Stomach (tissue), 9 donors: ENCODE results near the gene EDEM1. TPM values are rescaled to one million over a fixed set of nuclear protein-coding genes. Genes with fewer than 3 reads are reported as not detected.

Source experiments
- DNase-seq, 2 donors: peaks; one replicate each; pipeline versions ENCODE4 v3.0.0 to v3.0.0-alpha.2; 2013 to 2019
- H3K27ac ChIP-seq, 5 donors: fragments of 200-600 bp in 4 of 5; sonication (generic) in 4 of 5; one replicate each; pipeline ENCODE4 v1.5.1; 2013 to 2019; ENCODE audit warnings: mild to moderate bottlenecking in 1 of 5, moderate library complexity in 1 of 5
- H3K27me3 ChIP-seq, 3 donors: fragments of 200-600 bp; sonication (generic); one replicate each; pipeline ENCODE4 v1.5.1; 2017 to 2019; ENCODE audit warnings: mixed run types in 1 of 3
- H3K36me3 ChIP-seq, 4 donors: fragments of 200-600 bp; sonication (generic); 1 replicate in 3 of 4; 2 replicates in 1 of 4; pipeline ENCODE4 v1.5.1; 2016 to 2019
- H3K4me1 ChIP-seq, 4 donors: fragments of 200-600 bp; sonication (generic); one replicate each; pipeline ENCODE4 v1.5.1; 2016 to 2019
- H3K4me3 ChIP-seq, 4 donors: fragments of 200-600 bp; sonication (generic) in 3 of 4; one replicate each; pipeline ENCODE4 v1.5.1; 2016 to 2019; ENCODE audit warnings: mild to moderate bottlenecking in 1 of 4
- H3K9me3 ChIP-seq, 4 donors: fragments of 200-600 bp; sonication (generic); one replicate each; pipeline ENCODE4 v1.5.1; 2016 to 2019
- CTCF ChIP-seq, 7 experiments: fragments of 450-650 bp in 4 of 7; fragments of 200-600 bp in 3 of 7; sonication (generic) in 3 of 7; IDR thresholded peaks; one replicate each; pipeline ENCODE4 v1.5.1; 2016 to 2019; ENCODE audit warnings: antibody characterized with exemption in 7 of 7, control low read depth in 2 of 7, mild to moderate bottlenecking in 1 of 7
- EP300 ChIP-seq: sonication (generic); formaldehyde crosslinking; IDR thresholded peaks from one replicate; pipeline ENCODE4 v1.6.1; 2017; ENCODE audit warnings: antibody characterized with exemption
- POLR2A ChIP-seq, 4 donors: fragments of 450-650 bp; IDR thresholded peaks; one replicate each; pipeline ENCODE4 v1.6.1; 2016; ENCODE audit warnings: antibody characterized with exemption in 4 of 4, control low read depth in 2 of 4, mild to moderate bottlenecking in 1 of 4, moderate library complexity in 1 of 4
- POLR2AphosphoS5 ChIP-seq, 3 donors: sonication (generic); formaldehyde crosslinking; IDR thresholded peaks; one replicate each; pipeline ENCODE4 v1.6.1; 2016; ENCODE audit warnings: antibody characterized with exemption in 3 of 3
- WGBS, 5 donors: extraction: QIAGEN DNeasy Blood & Tissue Kit in 3 of 5; methylation state at CpG; one replicate each; pipeline versions ENCODE4 v1.1.5 to v1.1.7; 2013 to 2018; 5-methylcytosine and 5-hydroxymethylcytosine counted together
- intact Hi-C: fragments of 100-400 bp; cut with DNase I; formaldehyde crosslinking; loops from one replicate; pipeline ENCODE4 v1.15.1; 2023; ENCODE audit warnings: low total_unique reads
- polyA plus RNA-seq, 3 donors: library from polyadenylated mRNA; stranded (reverse); fragments of 200-250 nt; gene quantifications; one replicate each; pipeline ENCODE4 v1.2.3, GENCODE V29; 2013
- total RNA-seq, 5 donors: library from RNA; depleted of rRNA; stranded (reverse); fragments of >200 nt; gene quantifications; one replicate each; pipeline versions ENCODE4 v1.1.0 to v1.2.3, GENCODE V29; 2014 to 2016
- donor health status: healthy with polysubstance abuse.
- donor health status: Bipolar disorder and iron deficiency.
- donor health status: healthy.

The EDEM1 gene
- total and polyA plus RNA-seq, 8 donors = 5.3 to 160 (median 30.5) TPM

DNA sequence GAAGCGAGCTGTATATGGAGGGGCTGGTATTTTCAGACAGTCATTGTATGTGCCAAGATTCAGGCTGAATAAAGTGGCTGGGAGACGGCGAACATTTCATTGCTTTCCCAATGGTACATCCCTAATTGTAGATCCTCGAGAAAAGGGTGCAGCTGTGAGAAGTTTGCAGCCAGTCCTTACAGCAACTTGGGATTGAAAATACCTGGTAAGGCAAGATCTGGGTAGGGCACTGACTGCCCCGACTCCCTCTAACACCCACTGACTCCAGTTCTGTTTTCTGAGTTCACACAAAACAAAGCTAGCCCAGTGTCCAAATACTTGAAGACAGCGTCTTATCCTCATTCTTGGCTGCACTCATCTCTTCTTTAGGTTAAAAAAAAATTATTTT lies 63.7 kb downstream of the EDEM1 start:
- Histone ChIP-seq H3K27ac (peak overlapping the region; percentile 15 to 77 (median 58)), H3K4me3 (peak overlapping the region; percentile 22 to 36 (median 30)), H3K36me3 (no peaks in the 10 kb centered on the region), H3K9me3 (no peaks in the 10 kb centered on the region), H3K4me1 (peaks cover 15 to 36% (median 22%) of the 10 kb centered on the region in 4 donors), H3K27me3 (no peaks in the 10 kb centered on the region)
- TF ChIP-seq POLR2A (IDR thresholded peaks at IDR 0.05) (no peak), CTCF (IDR thresholded peaks at IDR 0.05) (no peak), POLR2AphosphoS5 (IDR thresholded peaks at IDR 0.05) (no peak), EP300 (no peak)
- intact Hi-C loops = no loop called here
- 12 to 37% (median 24%) methylated on average over 6 of the region's 6 CpGs for WGBS, 5 donors
- DNase-seq = peak in 1 of 2 donors; percentile 15

- H3K4me1 ChIP-seq = peaks cover 15 to 36% (median 22%) of the 10 kb centered on the region in 4 donors
- WGBS, 5 donors = 84 to 92% (median 87%) methylated on average over 3 of the region's 3 CpGs
- no peaks in the 10 kb centered on the region for H3K36me3 ChIP-seq
- TF ChIP-seq CTCF (IDR thresholded peaks at IDR 0.05) (no peak), EP300 (no peak), POLR2A (IDR thresholded peaks at IDR 0.05) (no peak), POLR2AphosphoS5 (IDR thresholded peaks at IDR 0.05) (no peak)
- no peak overlapping the region for H3K4me3 ChIP-seq
- no peaks in the 10 kb centered on the region for H3K27me3 ChIP-seq
- peak overlapping the region in 2 of 5 donors; percentile 71 to 77 for H3K27ac ChIP-seq
- no peak for DNase-seq
- intact Hi-C loops = no loop called here
- H3K9me3 ChIP-seq = no peaks in the 10 kb centered on the region
Observed at GRCh38 chr3:5252131-5252530, 64.6 kb downstream of the EDEM1 start.

DNA sequence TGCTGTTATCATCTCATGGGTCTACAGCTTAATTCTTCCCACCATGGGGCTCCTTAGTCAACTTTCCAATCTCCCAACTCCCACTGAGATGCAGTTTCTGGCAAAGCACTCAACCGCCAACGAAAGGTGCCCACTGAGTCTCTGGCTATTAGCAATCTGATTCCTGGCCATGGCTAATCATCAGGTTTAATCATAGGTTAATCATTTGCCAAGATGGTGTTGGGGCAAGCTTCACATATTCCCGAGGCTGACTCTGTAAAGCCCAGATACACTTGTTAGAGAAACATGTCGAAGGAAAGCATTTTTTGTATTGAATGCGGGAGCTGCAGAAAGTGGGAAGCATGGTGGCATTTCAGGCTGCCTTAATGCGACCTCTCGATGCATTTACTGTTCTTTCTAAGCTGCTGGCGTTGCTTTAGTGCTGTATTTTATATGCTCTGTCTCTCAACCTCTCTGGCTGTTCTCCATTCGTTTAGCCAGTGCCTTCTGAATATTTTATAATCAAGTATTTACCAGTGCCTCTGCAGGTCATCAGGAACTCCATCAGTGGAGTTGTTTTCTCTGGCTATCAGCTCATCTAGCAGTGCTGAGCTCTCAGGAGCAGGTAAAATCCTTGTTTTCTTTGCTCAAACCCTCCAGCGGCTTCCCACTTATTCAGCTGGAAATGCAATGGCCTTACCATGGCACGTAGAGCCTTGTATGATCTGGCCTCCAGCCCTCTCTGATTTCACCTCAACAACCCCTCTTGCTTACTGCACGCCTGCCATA lies 67.0 kb downstream of the EDEM1 start:
- TF ChIP-seq POLR2A (IDR thresholded peaks at IDR 0.05) = no peak
- no peak for TF ChIP-seq POLR2AphosphoS5 (IDR thresholded peaks at IDR 0.05)
- TF ChIP-seq EP300 = no peak
- TF ChIP-seq CTCF (IDR thresholded peaks at IDR 0.05) = no peak
- Histone ChIP-seq H3K27ac (peak overlapping the region in 1 of 5 donors; percentile 50), H3K36me3 (no peaks in the 10 kb centered on the region), H3K27me3 (no peaks in the 10 kb centered on the region), H3K4me1 (peaks cover 15 to 36% (median 22%) of the 10 kb centered on the region in 4 donors), H3K9me3 (no peaks in the 10 kb centered on the region), H3K4me3 (no peak overlapping the region)
- no peak for DNase-seq
- intact Hi-C loops = no loop called here
- 53 to 64% (median 64%) methylated on average over 12 of the region's 12 CpGs for WGBS, 5 donors

DNA sequence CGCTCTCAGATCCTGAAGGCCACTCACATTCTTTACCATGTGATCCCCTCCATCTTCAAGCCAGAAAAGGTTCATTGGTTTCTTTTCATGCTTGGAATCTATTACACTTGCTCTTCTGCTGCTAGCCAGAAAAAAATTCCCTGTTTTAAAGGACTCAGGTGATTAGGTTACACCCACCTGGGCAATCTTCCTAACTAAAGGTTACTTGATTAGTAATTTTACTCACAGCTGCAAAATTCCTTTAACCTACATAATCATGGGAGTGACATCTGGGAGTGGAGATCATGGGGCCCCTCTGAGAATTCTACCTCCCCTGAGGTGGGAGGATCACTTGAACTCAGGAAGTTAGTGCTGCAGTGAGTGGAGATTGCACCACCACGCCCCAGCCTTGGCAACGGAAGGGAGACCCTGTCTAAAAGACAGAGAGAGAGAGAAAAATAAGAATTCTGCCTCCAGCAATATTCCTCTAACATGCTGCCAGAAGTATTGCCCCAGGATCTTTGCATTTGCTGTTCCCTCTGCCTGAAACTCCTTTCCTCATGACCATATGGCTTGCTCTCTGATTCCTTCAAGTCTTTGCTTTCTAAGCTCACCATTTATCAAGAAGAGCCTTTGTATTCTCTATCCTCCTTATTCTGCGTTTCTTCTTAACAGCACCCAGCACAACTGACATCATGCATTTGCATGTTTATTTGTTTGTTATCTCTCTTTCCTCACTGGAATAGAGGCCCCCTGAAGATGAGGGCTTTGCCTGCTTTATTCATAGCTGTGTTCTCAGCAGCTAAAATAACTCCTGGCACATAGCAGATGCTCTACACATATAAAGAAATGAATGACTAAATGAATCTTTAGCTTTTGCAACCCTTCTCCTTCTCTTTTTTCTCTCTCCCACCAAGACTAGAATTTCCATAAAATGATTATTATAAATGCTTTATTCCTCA lies 68.2 kb downstream of the EDEM1 start:
- Histone ChIP-seq H3K36me3 (no peaks in the 10 kb centered on the region), H3K27me3 (no peaks in the 10 kb centered on the region), H3K4me3 (no peak overlapping the region), H3K27ac (no peak overlapping the region), H3K9me3 (no peaks in the 10 kb centered on the region), H3K4me1 (peaks cover 15 to 30% (median 18%) of the 10 kb centered on the region in 4 donors)
- peak in 1 of 2 donors; percentile 11 for DNase-seq
- WGBS, 5 donors = 62 to 72% (median 68%) methylated on average over 4 of the region's 4 CpGs
- no peak for TF ChIP-seq EP300
- intact Hi-C loops = no loop called here
